A673 (cell line): ENCODE data around the gene GPR26. TPM values are rescaled to one million over a fixed set of nuclear protein-coding genes. Genes with fewer than 3 reads are reported as not detected.

Experiments
- BruUV-seq: library from RNA; stranded (reverse); fragments of 400-500 nt; replicated peaks from 2 replicates; lab custom pipeline; 2021; lab: Mats Ljungman, UMichigan
- CTCF ChIA-PET: fragments of 300-600 bp; sonication (Branson Sonifier 250); formaldehyde crosslinking; loops from one replicate; lab custom pipeline; 2022; ENCODE audit warnings: antibody characterized with exemption; lab: Charles Lee
- POLR2A ChIA-PET: fragments of 300-600 bp; sonication (Branson Sonifier 250); formaldehyde crosslinking; loops from one replicate; lab custom pipeline; 2022; ENCODE audit warnings: antibody characterized with exemption; ENCODE audit not compliant: low non-redundant PET; lab: Charles Lee
- DNase-seq: peaks from one replicate; pipeline ENCODE4 v3.0.0-alpha.2; 2015; ENCODE audit warnings: low spot score
- H3K27ac ChIP-seq: fragments of 200-600 bp; sonication (generic); 2 replicates; pipeline ENCODE4 v1.5.1; 2016; ENCODE audit warnings: mixed run types, low read depth, mild to moderate bottlenecking, mixed read lengths, antibody characterized with exemption, low read length; ENCODE audit not compliant: poor library complexity, severe bottlenecking
- H3K27me3 ChIP-seq: fragments of 200-600 bp; sonication (generic); replicated peaks from 2 replicates; pipeline ENCODE4 v1.6.1; 2017; ENCODE audit warnings: mixed run types, low read depth, mild to moderate bottlenecking, mixed read lengths, antibody characterized with exemption, low read length; ENCODE audit not compliant: insufficient read depth, poor library complexity
- H3K36me3 ChIP-seq: fragments of 200-600 bp; sonication (generic); 2 replicates; pipeline ENCODE4 v1.6.1; 2016; ENCODE audit warnings: mixed run types, mild to moderate bottlenecking, mixed read lengths, antibody characterized with exemption, low read length; ENCODE audit not compliant: insufficient read depth, poor library complexity, severe bottlenecking
- H3K4me1 ChIP-seq: fragments of 200-600 bp; sonication (generic); 2 replicates; pipeline ENCODE4 v1.6.1; 2017; ENCODE audit warnings: mixed run types, mild to moderate bottlenecking, mixed read lengths, antibody characterized with exemption, low read length; ENCODE audit not compliant: insufficient read depth, poor library complexity, severe bottlenecking
- H3K4me3 ChIP-seq: fragments of 200-600 bp; sonication (generic); 2 replicates; pipeline ENCODE4 v1.5.1; 2016; ENCODE audit warnings: low read depth, mixed run types, mild to moderate bottlenecking, mixed read lengths, low read length; ENCODE audit not compliant: poor library complexity, severe bottlenecking
- H3K9me3 ChIP-seq: fragments of 200-600 bp; sonication (generic); 2 replicates; pipeline ENCODE4 v1.6.1; 2016; ENCODE audit warnings: mixed run types, low read depth, mild to moderate bottlenecking, mixed read lengths, antibody characterized with exemption, low read length; ENCODE audit not compliant: poor library complexity, severe bottlenecking
- EZH2 ChIP-seq: fragments of 200-600 bp; sonication (generic); IDR thresholded peaks from 2 replicates; pipeline ENCODE4 v1.6.1; 2017; ENCODE audit warnings: borderline replicate concordance, low read depth, mild to moderate bottlenecking, mixed read lengths, antibody characterized with exemption, low read length; ENCODE audit not compliant: poor library complexity, severe bottlenecking
- intact Hi-C: fragments of 100-400 bp; cut with micrococcal nuclease; formaldehyde crosslinking; loops from one replicate; pipeline ENCODE4 v1.10.0; 2022; ENCODE audit not compliant: unreplicated experiment
- total RNA-seq: library from RNA; stranded (reverse); gene quantifications from 2 replicates; pipeline ENCODE4 v1.2.3, GENCODE V29; 2021
- TF ChIP-seq, protein P1 (sequence below): fragments of 300-800, 200-600 bp; sonication (generic); conservative IDR thresholded peaks from 2 replicates; pipeline ENCODE4 v1.5.1; 2017; ENCODE audit warnings: low read depth, mild to moderate bottlenecking, antibody characterized with exemption, low read length, moderate library complexity, mixed read lengths

GPR26 gene
- total RNA-seq, 1 experiment from 2014 or later, result not detected

DNA sequence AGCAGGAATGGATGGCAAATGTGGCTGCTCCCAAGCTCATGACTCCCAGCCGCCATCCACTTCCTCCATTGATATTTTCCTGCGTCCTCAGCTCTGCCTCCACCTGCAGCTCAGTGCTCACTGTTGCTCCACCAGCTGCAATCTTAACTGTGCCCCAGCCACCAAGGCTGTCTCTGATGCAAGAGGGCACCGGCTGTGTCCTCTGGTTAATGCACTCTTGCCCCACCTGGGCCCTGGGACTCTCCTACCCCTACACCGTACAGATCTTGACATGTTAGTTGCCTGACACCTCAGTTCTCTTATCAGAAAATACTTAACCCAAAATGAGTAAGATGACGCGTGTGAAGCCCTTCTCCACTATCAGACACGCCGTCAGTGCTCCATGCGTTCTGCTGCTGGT, 45.5 kb upstream of the GPR26 start:
- H3K36me3 ChIP-seq, result no peaks in the 10 kb centered on the region
- H3K4me3 ChIP-seq, result no peak overlapping the region
- H3K27ac ChIP-seq, result no peak overlapping the region
- BruUV-seq, result no TSS peak
- TF ChIP-seq, protein P1, sequence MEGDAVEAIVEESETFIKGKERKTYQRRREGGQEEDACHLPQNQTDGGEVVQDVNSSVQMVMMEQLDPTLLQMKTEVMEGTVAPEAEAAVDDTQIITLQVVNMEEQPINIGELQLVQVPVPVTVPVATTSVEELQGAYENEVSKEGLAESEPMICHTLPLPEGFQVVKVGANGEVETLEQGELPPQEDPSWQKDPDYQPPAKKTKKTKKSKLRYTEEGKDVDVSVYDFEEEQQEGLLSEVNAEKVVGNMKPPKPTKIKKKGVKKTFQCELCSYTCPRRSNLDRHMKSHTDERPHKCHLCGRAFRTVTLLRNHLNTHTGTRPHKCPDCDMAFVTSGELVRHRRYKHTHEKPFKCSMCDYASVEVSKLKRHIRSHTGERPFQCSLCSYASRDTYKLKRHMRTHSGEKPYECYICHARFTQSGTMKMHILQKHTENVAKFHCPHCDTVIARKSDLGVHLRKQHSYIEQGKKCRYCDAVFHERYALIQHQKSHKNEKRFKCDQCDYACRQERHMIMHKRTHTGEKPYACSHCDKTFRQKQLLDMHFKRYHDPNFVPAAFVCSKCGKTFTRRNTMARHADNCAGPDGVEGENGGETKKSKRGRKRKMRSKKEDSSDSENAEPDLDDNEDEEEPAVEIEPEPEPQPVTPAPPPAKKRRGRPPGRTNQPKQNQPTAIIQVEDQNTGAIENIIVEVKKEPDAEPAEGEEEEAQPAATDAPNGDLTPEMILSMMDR, result no peak
- no peak for TF ChIP-seq EZH2
- intact Hi-C loops, result no loop called here
- no peak for DNase-seq
- H3K4me1 ChIP-seq, result no peaks in the 10 kb centered on the region
- CTCF ChIA-PET, result no interaction called here
- peaks cover 19% of the 10 kb centered on the region for H3K27me3 ChIP-seq
- no peaks in the 10 kb centered on the region for H3K9me3 ChIP-seq
- POLR2A ChIA-PET, result no interaction called here

- no peak for DNase-seq
- Histone ChIP-seq H3K27me3 (peaks cover 19% of the 10 kb centered on the region), H3K4me3 (no peak overlapping the region), H3K4me1 (no peaks in the 10 kb centered on the region), H3K9me3 (no peaks in the 10 kb centered on the region), H3K36me3 (no peaks in the 10 kb centered on the region), H3K27ac (no peak overlapping the region)
- POLR2A ChIA-PET, result no interaction called here
- intact Hi-C loops, result no loop called here
- BruUV-seq, result no TSS peak
- TF ChIP-seq, protein P1, result no peak
- no peak for TF ChIP-seq EZH2
- CTCF ChIA-PET, result no interaction called here
Observed at GRCh38 chr10:123621492-123621891, 44.7 kb upstream of the GPR26 start.

- Histone ChIP-seq H3K27ac (no peak overlapping the region), H3K36me3 (no peaks in the 10 kb centered on the region), H3K27me3 (peaks cover 19% of the 10 kb centered on the region), H3K4me3 (no peak overlapping the region), H3K9me3 (no peaks in the 10 kb centered on the region), H3K4me1 (no peaks in the 10 kb centered on the region)
- BruUV-seq, result no TSS peak
- intact Hi-C loops, result no loop called here
- no peak for TF ChIP-seq EZH2
- TF ChIP-seq, protein P1, result no peak
- POLR2A ChIA-PET, result no interaction called here
- CTCF ChIA-PET, result no interaction called here
- DNase-seq, result no peak
Observed at GRCh38 chr10:123621916-123622315, 44.2 kb upstream of the GPR26 start.
